ENCODE data around the gene OGFR.

Gene OGFR

DNA sequence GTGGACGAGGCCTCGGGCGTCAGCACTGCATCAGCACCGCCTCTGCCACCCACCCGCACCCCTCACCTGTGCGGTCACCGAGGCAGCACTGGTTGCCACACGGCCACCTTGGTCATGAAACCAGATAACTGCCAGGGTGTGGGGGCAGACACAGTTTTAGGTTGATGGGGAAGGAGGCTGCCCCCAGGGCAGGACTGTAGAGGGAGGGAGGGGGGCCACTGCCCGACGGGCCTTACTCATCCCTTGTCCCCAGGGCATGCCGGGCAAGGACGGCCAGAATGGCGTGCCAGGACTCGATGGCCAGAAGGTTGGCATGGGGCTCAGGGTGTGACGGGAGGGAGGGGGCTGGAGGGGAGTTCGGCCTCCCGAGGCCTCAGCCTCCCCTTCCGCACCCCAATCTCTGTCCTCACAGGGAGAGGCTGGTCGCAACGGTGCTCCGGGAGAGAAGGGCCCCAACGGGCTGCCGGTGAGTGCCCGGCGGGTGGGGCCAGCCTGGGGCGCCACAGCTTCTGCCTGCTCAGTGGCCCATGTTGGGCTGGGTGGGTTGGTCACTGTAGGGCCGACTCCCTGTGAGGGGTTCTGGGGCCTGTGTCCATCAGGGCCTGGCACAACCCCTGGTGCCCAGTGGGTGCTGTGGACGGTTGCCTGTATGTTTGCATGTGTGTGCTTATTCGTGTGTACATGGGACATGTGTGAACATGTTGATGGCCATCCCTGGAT is 24.0 kb downstream of the OGFR start:
- H2AFZ ChIP-seq (ENCODE audit: low read length, unreplicated experiment) = no peak overlapping the region
- no peaks in the 10 kb centered on the region for H3K79me2 ChIP-seq (ENCODE audit: control insufficient read depth, insufficient read depth, low read length, unreplicated experiment)
- H3K4me3 ChIP-seq (ENCODE audit: low read depth, low read length) = no peak overlapping the region
- H3K36me3 ChIP-seq (ENCODE audit: insufficient read depth, low read length) = no peaks in the 10 kb centered on the region
- H3K4me1 ChIP-seq (ENCODE audit: control insufficient read depth, insufficient read depth, low read length, unreplicated experiment) = peaks cover 8% of the 10 kb centered on the region
- no peaks in the 10 kb centered on the region for H3K27me3 ChIP-seq (ENCODE audit: insufficient read depth, low read length)
- no peak overlapping the region for H3K27ac ChIP-seq (ENCODE audit: low read depth, low read length)

DNA sequence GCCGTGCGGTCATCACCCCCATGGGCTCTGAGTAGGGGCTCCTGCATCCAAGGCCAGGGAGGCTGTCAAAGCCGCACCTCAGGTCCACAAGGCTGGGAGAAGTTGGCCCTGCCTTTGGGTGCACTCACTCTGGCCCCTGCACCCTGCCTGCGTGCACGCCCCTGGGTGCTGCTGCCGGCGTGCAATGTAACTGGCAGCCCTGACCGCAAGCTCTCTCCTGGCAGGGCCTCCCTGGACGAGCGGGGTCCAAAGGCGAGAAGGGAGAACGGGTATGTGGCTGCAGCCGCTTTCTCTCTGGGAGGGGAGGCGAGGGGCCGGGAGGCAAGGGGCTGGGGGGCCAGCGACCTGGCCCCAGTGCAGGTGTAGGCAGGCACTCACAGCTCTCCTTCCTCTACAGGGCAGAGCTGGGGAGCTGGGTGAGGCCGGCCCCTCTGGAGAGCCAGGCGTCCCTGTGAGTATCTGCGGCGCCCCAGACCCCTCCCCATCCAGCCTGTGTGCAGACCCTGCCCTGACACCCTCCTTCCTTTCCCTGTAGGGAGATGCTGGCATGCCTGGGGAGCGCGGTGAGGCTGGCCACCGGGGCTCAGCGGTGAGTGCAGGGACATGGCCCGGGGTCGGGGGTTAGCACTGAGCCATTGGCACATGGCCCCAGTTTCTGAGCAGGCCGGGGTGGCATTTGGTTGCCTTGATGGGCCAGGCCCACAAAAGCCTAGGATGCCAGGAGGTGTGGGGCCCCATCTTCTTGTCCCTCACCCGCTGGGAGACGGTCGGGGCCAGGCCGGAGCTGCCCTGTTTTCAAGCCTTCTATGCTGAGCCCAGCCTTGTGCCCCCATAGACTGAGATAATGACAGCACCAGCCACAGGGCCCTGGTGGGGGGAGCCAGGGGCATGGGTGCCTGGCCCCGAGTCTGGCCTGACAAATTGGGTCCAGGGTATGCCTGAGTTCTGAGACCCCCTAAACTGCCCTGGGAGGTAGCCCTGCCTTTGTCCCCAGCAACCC is 24.9 kb downstream of the OGFR start:
- Histone ChIP-seq H3K36me3 (ENCODE audit: insufficient read depth, low read length) (no peaks in the 10 kb centered on the region), H3K79me2 (ENCODE audit: control insufficient read depth, insufficient read depth, low read length, unreplicated experiment) (no peaks in the 10 kb centered on the region), H3K4me1 (ENCODE audit: control insufficient read depth, insufficient read depth, low read length, unreplicated experiment) (peaks cover 3% of the 10 kb centered on the region), H3K27me3 (ENCODE audit: insufficient read depth, low read length) (no peaks in the 10 kb centered on the region), H2AFZ (ENCODE audit: low read length, unreplicated experiment) (no peak overlapping the region), H3K4me3 (ENCODE audit: low read depth, low read length) (no peak overlapping the region), H3K27ac (ENCODE audit: low read depth, low read length) (no peak overlapping the region)

DNA sequence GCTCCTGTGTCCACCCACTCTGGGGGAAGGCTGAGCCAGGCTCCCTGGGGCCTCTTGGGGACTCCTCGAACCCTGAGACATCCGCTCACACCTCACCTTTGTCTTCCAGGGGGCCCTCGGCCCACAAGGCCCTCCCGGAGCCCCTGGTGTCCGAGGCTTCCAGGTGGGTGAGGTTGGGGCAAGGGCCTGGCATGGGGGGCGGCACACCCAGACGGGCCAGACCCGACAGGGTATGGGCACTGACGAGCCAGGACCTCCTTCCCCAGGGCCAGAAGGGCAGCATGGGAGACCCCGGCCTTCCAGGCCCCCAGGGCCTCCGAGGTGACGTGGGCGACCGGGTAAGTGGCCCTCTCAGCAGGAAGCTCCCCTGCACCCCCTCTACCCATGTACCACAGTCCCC is 25.6 kb downstream of the OGFR start:
- Histone ChIP-seq H3K36me3 (ENCODE audit: insufficient read depth, low read length) (no peaks in the 10 kb centered on the region), H3K79me2 (ENCODE audit: control insufficient read depth, insufficient read depth, low read length, unreplicated experiment) (no peaks in the 10 kb centered on the region), H2AFZ (ENCODE audit: low read length, unreplicated experiment) (no peak overlapping the region), H3K4me3 (ENCODE audit: low read depth, low read length) (no peak overlapping the region), H3K4me1 (ENCODE audit: control insufficient read depth, insufficient read depth, low read length, unreplicated experiment) (no peaks in the 10 kb centered on the region), H3K27ac (ENCODE audit: low read depth, low read length) (no peak overlapping the region), H3K27me3 (ENCODE audit: insufficient read depth, low read length) (no peaks in the 10 kb centered on the region)

DNA sequence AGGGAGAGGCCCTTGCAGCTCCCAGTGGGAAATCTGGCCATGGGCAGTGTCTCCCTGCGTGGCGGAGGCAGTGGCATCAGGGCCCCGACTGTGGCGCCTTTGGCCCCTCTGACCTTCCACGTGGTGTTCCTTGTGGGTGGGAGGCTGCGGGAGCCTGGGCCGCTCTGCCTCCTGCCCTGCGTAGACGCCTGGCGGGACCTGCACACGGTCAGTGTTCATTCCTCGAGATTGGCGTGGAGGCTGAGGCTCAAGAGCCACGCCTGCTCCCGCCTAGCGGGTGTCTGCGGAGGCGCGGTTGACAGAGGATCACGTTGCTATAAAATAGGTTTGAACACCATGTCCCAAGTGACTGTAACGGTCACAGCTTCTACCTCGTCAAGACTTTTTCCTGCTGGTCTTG is 26.2 kb downstream of the OGFR start:
- H3K4me3 ChIP-seq (ENCODE audit: low read depth, low read length) = no peak overlapping the region
- no peak overlapping the region for H2AFZ ChIP-seq (ENCODE audit: low read length, unreplicated experiment)
- H3K27ac ChIP-seq (ENCODE audit: low read depth, low read length) = no peak overlapping the region
- H3K4me1 ChIP-seq (ENCODE audit: control insufficient read depth, insufficient read depth, low read length, unreplicated experiment) = no peaks in the 10 kb centered on the region
- H3K27me3 ChIP-seq (ENCODE audit: insufficient read depth, low read length) = no peaks in the 10 kb centered on the region
- no peaks in the 10 kb centered on the region for H3K79me2 ChIP-seq (ENCODE audit: control insufficient read depth, insufficient read depth, low read length, unreplicated experiment)
- H3K36me3 ChIP-seq (ENCODE audit: insufficient read depth, low read length) = no peaks in the 10 kb centered on the region

DNA sequence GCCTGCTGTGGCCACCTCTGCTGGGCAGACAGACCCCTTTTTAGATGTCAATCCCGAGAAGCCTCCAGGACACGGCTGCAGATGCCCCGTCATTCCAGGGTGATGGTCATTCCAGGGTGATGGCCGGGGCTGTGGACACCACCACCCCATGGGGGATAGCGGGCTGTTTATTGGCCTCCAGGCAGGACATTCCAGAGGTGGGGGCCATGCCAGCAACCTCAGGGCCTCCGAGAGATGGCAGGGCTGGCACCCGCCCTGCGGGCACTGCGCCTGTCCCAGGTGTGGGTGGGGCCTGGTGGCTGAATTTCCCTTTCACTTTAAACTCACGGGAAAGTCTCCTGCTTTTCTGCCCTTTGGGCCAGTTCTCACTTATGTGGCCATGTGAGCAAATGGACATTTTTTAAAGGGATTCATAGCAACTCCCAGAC is 26.7 kb downstream of the OGFR start:
- Histone ChIP-seq H2AFZ (ENCODE audit: low read length, unreplicated experiment) (no peak overlapping the region), H3K4me1 (ENCODE audit: control insufficient read depth, insufficient read depth, low read length, unreplicated experiment) (no peaks in the 10 kb centered on the region), H3K27ac (ENCODE audit: low read depth, low read length) (no peak overlapping the region), H3K27me3 (ENCODE audit: insufficient read depth, low read length) (no peaks in the 10 kb centered on the region), H3K4me3 (ENCODE audit: low read depth, low read length) (no peak overlapping the region), H3K36me3 (ENCODE audit: insufficient read depth, low read length) (no peaks in the 10 kb centered on the region), H3K79me2 (ENCODE audit: control insufficient read depth, insufficient read depth, low read length, unreplicated experiment) (no peaks in the 10 kb centered on the region)

DNA sequence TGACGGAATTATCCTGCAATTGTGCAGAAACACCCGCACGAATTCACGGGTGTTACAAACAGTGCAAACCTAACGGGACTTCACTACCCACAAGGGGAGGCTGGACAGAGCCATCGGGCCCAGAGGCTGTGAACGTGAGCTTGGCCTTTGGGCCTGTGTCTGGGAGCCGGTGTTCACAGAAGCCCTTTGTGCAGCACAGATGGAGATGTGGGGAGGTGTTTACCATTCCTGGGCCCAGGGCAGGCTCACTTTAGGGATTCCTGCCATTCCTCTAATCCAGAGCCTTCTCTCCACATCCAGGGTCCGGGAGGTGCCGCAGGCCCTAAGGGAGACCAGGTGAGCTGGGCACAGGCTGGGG is 27.2 kb downstream of the OGFR start:
- Histone ChIP-seq H3K36me3 (ENCODE audit: insufficient read depth, low read length) (no peaks in the 10 kb centered on the region), H3K27ac (ENCODE audit: low read depth, low read length) (no peak overlapping the region), H3K4me3 (ENCODE audit: low read depth, low read length) (no peak overlapping the region), H3K4me1 (ENCODE audit: control insufficient read depth, insufficient read depth, low read length, unreplicated experiment) (no peaks in the 10 kb centered on the region), H3K27me3 (ENCODE audit: insufficient read depth, low read length) (no peaks in the 10 kb centered on the region), H2AFZ (ENCODE audit: low read length, unreplicated experiment) (no peak overlapping the region), H3K79me2 (ENCODE audit: control insufficient read depth, insufficient read depth, low read length, unreplicated experiment) (no peaks in the 10 kb centered on the region)

DNA sequence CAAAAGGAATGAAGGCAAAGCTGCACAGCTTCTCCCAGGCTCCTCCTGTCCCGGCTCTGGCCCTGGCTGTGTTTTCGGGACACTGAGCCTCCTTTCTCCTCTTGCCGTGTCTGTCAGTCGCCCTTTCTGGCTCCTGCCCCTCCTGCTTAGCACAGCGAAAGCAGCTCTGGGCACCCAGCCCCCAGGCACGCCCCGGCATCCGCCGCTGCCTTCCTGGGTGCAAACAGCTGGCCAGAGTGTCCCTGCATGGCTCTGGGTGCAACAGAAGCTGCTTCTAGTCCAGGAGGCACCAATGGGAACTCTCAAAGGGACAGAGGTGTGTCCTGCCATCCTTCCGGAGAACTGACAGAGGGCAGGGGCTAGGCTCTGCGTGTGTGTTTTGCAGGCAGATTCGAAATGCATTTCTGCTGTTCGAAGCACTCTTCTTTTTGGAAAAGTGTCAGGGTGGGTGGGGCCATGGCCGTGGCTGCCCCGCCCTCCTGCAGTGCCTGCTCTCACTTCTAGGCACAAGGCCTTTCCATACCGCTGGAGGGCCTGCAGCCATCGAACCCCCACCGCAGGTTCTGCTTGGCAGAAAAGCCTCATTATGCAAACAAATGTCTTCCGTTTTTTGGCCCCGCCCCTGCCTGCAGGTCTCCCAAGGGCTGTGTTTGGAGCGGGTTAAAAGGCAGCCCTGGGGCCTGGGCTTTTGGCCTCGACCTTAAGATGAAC is 27.7 kb downstream of the OGFR start:
- no peaks in the 10 kb centered on the region for H3K79me2 ChIP-seq (ENCODE audit: control insufficient read depth, insufficient read depth, low read length, unreplicated experiment)
- no peaks in the 10 kb centered on the region for H3K36me3 ChIP-seq (ENCODE audit: insufficient read depth, low read length)
- no peak overlapping the region for H2AFZ ChIP-seq (ENCODE audit: low read length, unreplicated experiment)
- H3K27ac ChIP-seq (ENCODE audit: low read depth, low read length) = no peak overlapping the region
- no peaks in the 10 kb centered on the region for H3K27me3 ChIP-seq (ENCODE audit: insufficient read depth, low read length)
- H3K4me1 ChIP-seq (ENCODE audit: control insufficient read depth, insufficient read depth, low read length, unreplicated experiment) = no peaks in the 10 kb centered on the region
- H3K4me3 ChIP-seq (ENCODE audit: low read depth, low read length) = no peak overlapping the region

DNA sequence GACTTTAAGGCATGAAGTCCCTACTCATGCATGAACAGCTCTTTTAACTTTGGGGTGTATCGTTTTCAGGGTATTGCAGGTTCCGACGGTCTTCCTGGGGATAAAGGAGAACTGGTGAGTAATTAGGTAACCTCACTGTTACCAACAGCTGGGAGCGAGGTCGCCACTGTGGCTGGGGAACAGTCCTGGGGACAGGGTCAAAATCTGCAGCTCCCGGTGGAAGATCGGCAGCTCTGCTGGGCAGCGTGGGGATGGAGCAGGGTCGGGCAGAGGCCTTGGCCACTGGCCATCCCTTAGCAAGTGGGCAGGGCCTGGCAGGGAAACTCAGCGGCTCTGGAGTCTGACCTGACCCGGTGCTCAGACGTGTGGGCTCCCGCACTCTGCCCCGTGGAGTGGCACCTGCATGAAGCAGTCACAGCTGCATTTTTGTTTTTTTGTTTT is 28.3 kb downstream of the OGFR start:
- no peak overlapping the region for H3K27ac ChIP-seq (ENCODE audit: low read depth, low read length)
- no peaks in the 10 kb centered on the region for H3K4me1 ChIP-seq (ENCODE audit: control insufficient read depth, insufficient read depth, low read length, unreplicated experiment)
- no peak overlapping the region for H3K4me3 ChIP-seq (ENCODE audit: low read depth, low read length)
- H3K36me3 ChIP-seq (ENCODE audit: insufficient read depth, low read length) = no peaks in the 10 kb centered on the region
- no peak overlapping the region for H2AFZ ChIP-seq (ENCODE audit: low read length, unreplicated experiment)
- no peaks in the 10 kb centered on the region for H3K79me2 ChIP-seq (ENCODE audit: control insufficient read depth, insufficient read depth, low read length, unreplicated experiment)
- H3K27me3 ChIP-seq (ENCODE audit: insufficient read depth, low read length) = no peaks in the 10 kb centered on the region

DNA sequence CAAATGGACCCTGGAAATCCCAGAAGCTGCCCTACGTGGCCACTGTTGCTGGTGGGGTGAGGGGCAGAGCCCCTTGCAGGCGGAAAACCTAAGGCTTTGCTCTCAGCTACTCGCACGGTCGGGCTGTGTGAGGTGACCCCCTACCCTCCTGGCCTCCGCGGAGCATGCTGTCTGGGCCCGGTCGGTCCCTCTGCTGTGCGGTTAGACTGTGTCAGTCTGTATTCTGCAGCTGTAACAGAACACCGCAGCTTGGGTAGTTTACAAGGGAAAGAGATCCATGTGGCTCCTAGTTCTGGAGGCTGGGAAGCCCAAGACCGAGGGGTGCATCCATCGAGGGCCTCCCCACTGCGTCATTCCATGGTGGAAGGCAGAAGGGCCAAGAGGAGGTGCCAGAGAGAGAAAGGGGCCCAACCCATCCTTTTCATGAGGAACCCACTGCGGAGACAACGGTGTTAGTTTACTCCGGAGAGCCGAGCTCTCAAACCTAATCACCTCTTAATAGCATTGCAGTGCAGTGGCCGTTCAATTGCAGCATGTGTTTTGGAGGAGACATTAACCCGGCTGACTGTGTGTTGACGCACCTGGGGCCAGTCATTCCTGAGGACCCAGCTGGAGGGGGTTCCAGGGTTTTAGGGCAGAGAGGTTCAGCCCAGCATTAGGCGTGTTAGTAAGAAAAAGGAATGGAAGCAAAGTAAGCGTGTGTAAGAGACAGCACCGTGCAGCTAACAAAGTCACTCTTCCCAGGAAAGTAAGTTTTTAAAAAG is 30.5 kb downstream of the OGFR start:
- Histone ChIP-seq H3K36me3 (ENCODE audit: insufficient read depth, low read length) (no peaks in the 10 kb centered on the region), H3K4me3 (ENCODE audit: low read depth, low read length) (no peak overlapping the region), H2AFZ (ENCODE audit: low read length, unreplicated experiment) (no peak overlapping the region), H3K4me1 (ENCODE audit: control insufficient read depth, insufficient read depth, low read length, unreplicated experiment) (no peaks in the 10 kb centered on the region), H3K27ac (ENCODE audit: low read depth, low read length) (no peak overlapping the region), H3K27me3 (ENCODE audit: insufficient read depth, low read length) (no peaks in the 10 kb centered on the region), H3K79me2 (ENCODE audit: control insufficient read depth, insufficient read depth, low read length, unreplicated experiment) (no peaks in the 10 kb centered on the region)

Measured in ACC112 (cell line).